GM21786 (cell line): Measurements from ENCODE around the gene GLG1.
"Not testable (repeated sequence)": the region's sequence is repeated elsewhere in the genome, so short reads cannot be mapped to it uniquely, and the experiment has no call there.

Experiments
- ATAC-seq: cut with Tn5 transposase; IDR thresholded peaks from one replicate; pipeline ENCODE4 v1.9.1; 2021; ENCODE audit not compliant: unreplicated experiment

The GLG1 gene

DNA sequence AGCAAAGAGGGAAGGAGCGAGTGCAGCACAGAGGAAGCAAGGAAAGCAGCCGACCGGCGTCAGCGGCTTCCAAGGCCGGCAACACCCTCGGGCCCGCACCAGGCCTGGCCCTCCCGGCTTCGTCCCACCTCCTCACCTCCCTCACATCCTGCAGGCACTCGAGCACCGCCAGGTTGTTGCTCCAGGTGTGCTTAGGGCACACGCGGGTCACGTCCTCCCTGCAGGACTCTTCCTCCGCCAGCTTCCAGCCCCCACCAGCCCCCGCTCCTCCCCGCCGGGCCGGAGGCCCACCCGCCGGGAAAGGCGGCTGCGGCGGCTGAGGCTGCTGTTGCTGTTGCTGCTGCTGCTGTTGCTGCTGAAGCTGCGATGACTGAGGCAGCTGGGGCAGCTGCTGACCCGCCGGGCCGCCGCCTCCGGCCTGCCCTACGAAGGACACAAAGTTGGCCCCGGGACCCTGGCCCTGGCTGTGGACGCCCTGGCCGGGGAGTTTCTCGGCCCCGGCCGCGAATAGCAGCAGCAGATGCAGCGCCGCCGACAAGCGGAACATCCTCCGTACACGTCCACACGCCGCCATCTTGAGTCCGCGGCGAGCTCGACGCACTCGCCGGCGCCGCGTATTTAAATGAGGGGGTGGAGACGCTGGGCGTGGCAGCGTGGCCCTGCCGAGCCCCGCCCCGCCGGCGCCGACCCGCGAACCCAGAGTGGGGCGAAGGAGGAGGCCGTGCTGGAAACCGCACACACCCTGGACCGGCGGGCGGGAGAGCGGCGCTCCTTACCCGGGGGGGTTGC lies at the start of gene GLG1:
TSS of gene GLG1 (minus strand) at position 594 of the 789 bp plus-strand sequence. CDS start at position 574, 20 bp downstream.
- peak; percentile 93 for ATAC-seq

DNA sequence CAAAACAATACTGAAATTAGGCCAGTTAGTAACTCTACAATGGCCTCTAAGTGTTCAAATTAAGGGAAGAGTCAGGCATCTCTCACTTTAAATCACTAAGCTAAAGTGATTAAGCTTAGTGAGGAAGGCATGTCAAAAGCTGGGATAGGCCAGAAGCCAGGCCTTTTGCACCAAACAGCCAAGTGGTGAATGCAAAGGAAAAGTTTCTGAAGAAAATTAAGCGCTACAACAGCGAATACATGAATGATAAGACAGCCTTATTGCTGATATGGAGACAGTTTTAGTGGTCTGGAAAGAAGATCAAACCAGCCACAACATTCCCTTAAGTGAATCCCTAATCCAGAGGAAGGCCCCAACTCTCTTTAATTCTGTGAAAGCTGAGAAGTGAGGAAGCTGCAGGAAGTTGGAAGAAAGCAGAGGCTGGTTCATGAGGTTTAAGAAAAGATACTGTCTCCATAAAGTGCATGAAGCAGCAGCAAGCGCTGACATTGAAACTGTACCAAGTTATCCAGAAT lies 47.7 kb upstream of the GLG1 start:
- no peak for ATAC-seq

GRCh38 chr16:74652883-74653282 lies 46.0 kb upstream of the GLG1 start:
- ATAC-seq = not testable (repeated sequence)

DNA sequence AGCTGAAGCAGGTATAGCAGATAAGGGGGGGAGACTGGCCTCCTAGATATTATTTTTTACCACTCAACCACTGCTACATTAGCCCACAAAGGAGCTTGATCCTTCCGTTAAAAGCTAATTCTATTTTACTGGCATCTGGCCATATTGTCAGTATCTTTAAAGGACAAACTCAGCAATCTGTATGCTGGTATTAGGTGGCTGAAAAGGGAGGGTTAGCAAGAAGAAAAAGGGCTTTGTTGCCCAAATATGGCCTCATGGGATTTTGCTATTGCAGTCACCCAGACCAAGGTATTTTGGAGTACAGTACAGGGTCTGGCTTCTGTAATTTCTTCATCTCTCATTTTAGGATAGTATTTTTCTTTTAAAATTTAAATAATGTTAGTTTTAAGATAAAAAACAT lies 45.3 kb upstream of the GLG1 start:
- ATAC-seq = no peak

GRCh38 chr16:74651841-74652240 lies 44.9 kb upstream of the GLG1 start:
- ATAC-seq = no peak

DNA sequence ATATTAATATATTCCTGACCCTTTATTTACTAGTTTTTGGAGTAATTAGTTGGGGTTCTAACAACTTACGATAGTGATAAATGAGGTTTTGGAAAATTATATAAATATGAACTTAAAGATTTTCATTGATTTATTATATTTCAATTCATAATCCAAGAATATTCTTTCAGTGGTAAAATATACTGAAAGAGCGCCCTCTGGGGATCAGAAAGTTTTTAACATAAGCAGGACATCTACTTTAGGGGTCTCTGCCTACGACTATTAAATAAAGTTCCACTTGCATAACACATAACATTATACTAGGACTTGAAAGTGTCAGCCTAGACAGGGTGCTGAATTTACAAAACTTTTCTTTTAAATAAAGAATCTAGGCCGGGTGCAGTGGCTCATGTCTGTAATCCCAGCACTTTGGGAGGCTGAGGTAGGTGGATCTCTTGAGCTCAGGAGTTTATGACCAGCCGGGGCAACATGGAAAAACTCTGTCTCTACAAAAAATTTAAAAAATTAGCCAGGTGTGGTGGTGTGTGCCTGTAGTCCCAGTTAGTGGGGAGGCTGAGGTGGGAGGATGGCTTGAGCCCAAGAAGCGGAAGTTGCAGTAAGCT lies 44.2 kb upstream of the GLG1 start:
- ATAC-seq = no peak

- no peak for ATAC-seq
Measured at GRCh38 chr16:74649839-74650504, 43.1 kb upstream of the GLG1 start.

DNA sequence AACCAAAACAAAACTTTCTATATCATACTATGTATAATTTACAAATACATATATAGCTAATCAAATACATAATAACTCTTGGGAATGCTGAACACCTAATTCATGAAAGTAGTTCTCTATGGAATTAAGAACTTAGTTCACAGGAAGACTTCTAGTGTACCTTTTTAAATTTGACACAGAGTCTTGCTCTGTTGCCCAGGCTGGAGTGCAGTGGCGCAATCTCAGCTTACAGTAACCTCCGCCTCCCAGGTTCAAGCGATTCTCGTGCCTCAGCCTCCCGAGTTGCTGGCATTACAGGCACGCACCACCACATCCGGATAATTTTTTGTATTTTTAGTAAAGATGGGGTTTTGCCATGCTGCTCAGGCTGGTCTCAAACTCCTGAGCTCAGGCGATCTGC lies 35.1 kb upstream of the GLG1 start:
- no peak for ATAC-seq

- no peak for ATAC-seq
Measured at GRCh38 chr16:74637742-74638453, 31.0 kb upstream of the GLG1 start.

- no peak for ATAC-seq
Measured at GRCh38 chr16:74635303-74635702, 28.4 kb upstream of the GLG1 start.

GRCh38 chr16:74633686-74634085 lies 26.8 kb upstream of the GLG1 start:
- ATAC-seq = no peak

DNA sequence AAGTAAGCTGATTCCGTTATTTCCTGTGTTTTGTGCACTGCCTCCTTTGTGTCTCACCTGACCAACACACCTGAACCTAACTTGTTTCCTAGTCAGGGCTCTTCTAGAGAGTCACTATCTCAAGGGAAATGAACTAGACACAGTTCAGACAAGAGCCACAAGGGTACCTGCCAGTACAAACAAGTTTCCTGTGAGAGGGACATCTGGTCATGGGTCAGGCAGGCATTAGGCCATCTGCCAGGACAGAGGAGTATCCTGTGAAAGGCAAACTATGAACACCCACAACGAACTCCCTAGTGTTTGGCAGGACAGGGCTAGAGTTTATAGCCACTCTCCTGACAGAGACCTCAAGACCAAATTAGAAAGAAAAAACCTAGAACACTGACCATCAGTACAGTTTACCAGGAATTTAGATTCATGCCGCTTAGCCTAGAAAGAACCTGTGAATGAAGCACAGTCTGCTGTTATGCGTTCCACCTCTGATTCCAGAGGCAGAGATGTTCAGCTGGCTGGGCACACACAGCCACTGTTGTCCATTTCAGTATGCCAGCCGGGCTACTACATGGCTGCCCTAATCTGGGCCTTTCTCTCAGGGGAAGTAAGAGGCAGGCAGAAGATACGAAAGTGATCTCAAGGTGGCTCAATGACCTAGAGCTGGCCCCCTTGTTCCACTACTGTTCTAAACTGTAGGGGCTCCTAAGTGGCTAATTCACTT lies 20.7 kb upstream of the GLG1 start:
- ATAC-seq = no peak

GRCh38 chr16:74626741-74627416 lies 20.0 kb upstream of the GLG1 start:
- peak; percentile 61 for ATAC-seq

GRCh38 chr16:74625500-74626350 lies 18.8 kb upstream of the GLG1 start:
- no peak for ATAC-seq

DNA sequence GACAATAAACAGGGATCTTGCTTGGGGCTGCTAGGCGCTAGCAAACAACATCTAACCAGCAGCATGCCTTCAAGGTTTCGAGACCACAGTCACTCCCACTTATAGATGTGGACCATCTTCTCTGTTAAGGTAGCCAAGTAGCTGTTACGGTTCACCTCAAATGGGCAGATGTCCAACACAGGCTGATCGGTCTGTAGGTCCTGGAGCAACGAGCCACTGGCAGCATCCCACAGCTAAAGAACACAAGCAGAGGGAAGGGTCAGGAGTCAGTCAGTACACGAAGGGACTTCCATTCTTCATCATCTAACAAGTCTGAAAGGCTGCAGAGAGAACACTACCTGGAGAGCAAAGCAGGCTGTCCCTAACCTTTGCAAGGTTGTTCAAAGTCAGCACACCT lies 16.9 kb upstream of the GLG1 start:
- ATAC-seq = no peak

GRCh38 chr16:74623214-74623838 lies 16.4 kb upstream of the GLG1 start:
- no peak for ATAC-seq

- ATAC-seq = no peak
Measured at GRCh38 chr16:74622005-74622404, 15.1 kb upstream of the GLG1 start.

DNA sequence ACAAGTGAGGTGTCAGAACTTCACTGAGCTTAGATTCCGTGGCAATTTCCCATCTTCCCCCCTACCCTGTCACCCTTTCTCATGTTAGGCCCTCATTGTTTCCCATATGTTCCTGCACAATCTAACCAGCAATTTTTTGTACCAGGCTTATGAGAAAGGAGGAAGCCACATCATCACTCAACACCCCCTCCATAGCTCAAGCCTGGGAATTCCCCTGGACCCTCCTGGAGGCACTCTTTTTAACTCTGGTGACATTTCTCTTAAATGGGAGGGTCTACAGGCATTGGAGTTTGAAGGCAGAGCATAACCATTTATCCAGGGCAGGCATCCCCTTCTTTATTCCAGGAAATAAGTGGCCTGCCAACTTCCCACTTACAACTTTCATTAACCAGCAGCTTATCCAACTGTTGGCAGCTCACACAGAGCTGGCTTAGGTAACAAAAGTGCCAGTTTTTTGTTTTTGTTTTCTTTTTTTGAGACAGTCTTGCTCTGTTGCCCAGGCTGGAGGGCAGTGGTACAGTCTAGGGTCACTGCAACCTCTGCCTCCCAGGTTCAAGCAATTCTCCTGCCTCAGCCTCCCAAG lies 10.4 kb upstream of the GLG1 start:
- ATAC-seq = no peak
